ENCODE data around the gene SKIC2.
"Not testable (repeated sequence)": the region's sequence is repeated elsewhere in the genome, so short reads cannot be mapped to it uniquely, and the experiment has no call there.

The SKIC2 gene

DNA sequence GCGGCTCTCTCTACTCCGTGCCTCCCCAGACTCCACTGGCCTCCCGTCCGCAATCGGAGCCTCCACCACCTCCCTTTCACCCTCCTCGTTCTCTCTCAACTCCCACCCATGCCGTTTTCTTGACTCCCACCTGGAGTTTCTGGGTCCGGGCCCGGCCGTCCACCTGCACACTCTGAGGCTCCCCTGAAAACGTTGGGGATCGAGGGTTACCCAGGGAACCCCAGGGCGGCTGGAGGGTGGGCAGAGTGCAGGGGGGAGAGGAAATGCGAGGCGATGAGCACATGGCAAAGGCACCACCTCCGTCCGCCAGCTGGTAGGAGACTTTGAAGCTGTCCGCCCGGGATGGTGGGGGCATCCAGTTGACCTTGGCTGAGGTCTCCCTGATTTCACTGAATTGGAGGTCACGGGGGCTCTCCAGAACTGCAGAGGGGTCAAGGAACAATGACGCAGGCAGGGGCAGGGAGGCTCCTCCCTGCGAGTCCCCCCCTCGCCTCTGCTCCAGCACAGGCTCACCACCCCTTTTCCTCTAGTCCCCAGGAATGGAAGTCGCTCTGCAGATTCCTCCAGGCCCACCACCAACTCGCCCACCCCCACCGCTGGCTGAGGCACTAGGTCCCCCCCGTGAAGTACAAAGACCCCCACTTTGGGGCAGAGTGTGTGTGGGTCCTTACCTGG is 52.0 kb downstream of the SKIC2 start:
- POLR2A ChIA-PET; CTCF ChIA-PET; DNase-seq (ENCODE audit: extremely low spot score): not testable (repeated sequence)

GRCh38 chr6:32012941-32013617 is 54.1 kb downstream of the SKIC2 start:
- CTCF ChIA-PET; DNase-seq (ENCODE audit: extremely low spot score); POLR2A ChIA-PET: not testable (repeated sequence)

GRCh38 chr6:32013738-32014137 is 54.8 kb downstream of the SKIC2 start:
- CTCF ChIA-PET; POLR2A ChIA-PET; DNase-seq (ENCODE audit: extremely low spot score): not testable (repeated sequence)

DNA sequence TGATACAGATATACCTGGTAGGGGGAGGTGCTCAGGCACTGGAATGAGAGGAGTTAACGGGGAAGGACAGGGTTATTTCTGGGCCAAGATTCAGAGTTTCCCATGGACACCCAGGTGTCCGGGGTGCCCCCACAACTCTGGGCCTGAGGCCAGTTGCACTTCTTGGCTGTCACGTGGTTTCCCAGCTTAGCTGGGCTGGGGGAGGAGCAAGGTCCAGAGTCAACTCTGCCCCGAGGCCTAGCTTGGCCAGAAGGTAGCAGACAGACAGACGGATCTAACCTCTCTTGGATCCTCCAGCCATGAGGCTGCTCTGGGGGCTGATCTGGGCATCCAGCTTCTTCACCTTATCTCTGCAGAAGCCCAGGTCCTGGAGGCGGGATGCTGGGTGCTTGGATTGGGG is 55.6 kb downstream of the SKIC2 start, which contains the start of gene C4B:
C4B (plus strand) TSS at position 249 of the 400 bp plus-strand sequence; CDS start at position 300, 51 bp downstream.
- DNase-seq (ENCODE audit: extremely low spot score); POLR2A ChIA-PET; CTCF ChIA-PET: not testable (repeated sequence)
